PC-9 (cell line): Measurements from ENCODE around the gene THSD7B. TPM values are rescaled to one million over a fixed set of nuclear protein-coding genes. Genes with fewer than 3 reads are reported as not detected.

Experiments used
- BruUV-seq: library from RNA; stranded (reverse); fragments of 400-500 nt; replicated peaks from 2 replicates; lab custom pipeline; 2021; lab: Mats Ljungman, UMichigan
- CTCF ChIA-PET: fragments of 300-600 bp; sonication (Branson Sonifier 250); formaldehyde crosslinking; loops from one replicate; lab custom pipeline; 2022; ENCODE audit warnings: antibody characterized with exemption; lab: Charles Lee
- POLR2A ChIA-PET: fragments of 300-600 bp; sonication (Branson Sonifier 250); formaldehyde crosslinking; loops from one replicate; lab custom pipeline; 2022; ENCODE audit warnings: antibody characterized with exemption; ENCODE audit not compliant: unreplicated experiment; lab: Charles Lee
- DNase-seq, 2 experiments: peaks; one replicate each; pipeline versions ENCODE4 v3.0.0 to v3.0.0-alpha.2; 2015 to 2022; ENCODE audit warnings: mixed read lengths in 1 of 2
- H2AFZ ChIP-seq: fragments of 200-600 bp; sonication (generic); 2 replicates; pipeline ENCODE4 v1.8.1; 2017; ENCODE audit warnings: antibody characterized with exemption
- H3F3A ChIP-seq: fragments of 200-600 bp; sonication (generic); 2 replicates; pipeline ENCODE4 v1.8.1; 2017; ENCODE audit warnings: antibody characterized with exemption, mild to moderate bottlenecking, low read depth; ENCODE audit not compliant: insufficient read depth
- H3K27ac ChIP-seq: fragments of 200-600 bp; sonication (generic); 2 replicates; pipeline ENCODE4 v1.6.1; 2016; ENCODE audit warnings: mixed run types
- H3K27me3 ChIP-seq: fragments of 200-600 bp; sonication (generic); 2 replicates; pipeline ENCODE4 v1.6.1; 2016; ENCODE audit warnings: low read depth, mixed run types; ENCODE audit not compliant: insufficient read depth
- H3K36me3 ChIP-seq: fragments of 200-600 bp; sonication (generic); 2 replicates; pipeline ENCODE4 v1.6.1; 2016; ENCODE audit warnings: low read depth, mixed run types
- H3K4me1 ChIP-seq: fragments of 200-600 bp; sonication (generic); replicated peaks from 2 replicates; pipeline ENCODE4 v1.6.1; 2016; ENCODE audit warnings: mixed run types; ENCODE audit not compliant: insufficient read depth
- H3K4me2 ChIP-seq: fragments of 200-600 bp; sonication (generic); 2 replicates; pipeline ENCODE4 v1.6.1; 2017; ENCODE audit warnings: mixed run types
- H3K4me3 ChIP-seq: fragments of 200-600 bp; sonication (generic); 2 replicates; pipeline ENCODE4 v1.6.1; 2016; ENCODE audit warnings: mixed run types
- H3K79me2 ChIP-seq: fragments of 200-600 bp; sonication (generic); 2 replicates; pipeline ENCODE4 v1.6.1; 2017; ENCODE audit warnings: low read depth, mixed run types
- H3K9me2 ChIP-seq: fragments of 200-600 bp; sonication (generic); 2 replicates; pipeline ENCODE4 v1.8.1; 2017; ENCODE audit warnings: mild to moderate bottlenecking; ENCODE audit not compliant: insufficient read depth
- H3K9me3 ChIP-seq: fragments of 200-600 bp; sonication (generic); 2 replicates; pipeline ENCODE4 v1.8.1; 2016; ENCODE audit warnings: low read depth; ENCODE audit not compliant: insufficient read depth
- H4K20me1 ChIP-seq: fragments of 200-600 bp; sonication (generic); 2 replicates; pipeline ENCODE4 v1.8.1; 2017; ENCODE audit not compliant: insufficient read depth
- EZH2 ChIP-seq: fragments of 200-600 bp; sonication (generic); IDR thresholded peaks from 2 replicates; pipeline ENCODE4 v1.8.0; 2017; ENCODE audit warnings: antibody characterized with exemption, low read depth
- intact Hi-C: fragments of 100-400 bp; cut with micrococcal nuclease; formaldehyde crosslinking; loops from one replicate; pipeline ENCODE4 v1.10.0; 2022; ENCODE audit not compliant: unreplicated experiment
- total RNA-seq: library from RNA; stranded (reverse); gene quantifications from 2 replicates; pipeline ENCODE4 v1.2.3, GENCODE V29; 2021
- TF ChIP-seq, protein P1 (sequence below): fragments of 200-600 bp; sonication (generic); conservative IDR thresholded peaks from 2 replicates; pipeline ENCODE4 v1.6.1; 2017; ENCODE audit warnings: mixed run types, antibody characterized with exemption, mild to moderate bottlenecking, moderate library complexity

THSD7B gene
- total RNA-seq, 1 experiment from 2014 or later = not detected

GRCh38 chr2:137161250-137161649 is 395.9 kb downstream of the THSD7B start:
- H3F3A ChIP-seq = no peaks in the 10 kb centered on the region
- H3K4me3 ChIP-seq = no peak overlapping the region
- no peaks in the 10 kb centered on the region for H3K79me2 ChIP-seq
- TF ChIP-seq, protein P1, sequence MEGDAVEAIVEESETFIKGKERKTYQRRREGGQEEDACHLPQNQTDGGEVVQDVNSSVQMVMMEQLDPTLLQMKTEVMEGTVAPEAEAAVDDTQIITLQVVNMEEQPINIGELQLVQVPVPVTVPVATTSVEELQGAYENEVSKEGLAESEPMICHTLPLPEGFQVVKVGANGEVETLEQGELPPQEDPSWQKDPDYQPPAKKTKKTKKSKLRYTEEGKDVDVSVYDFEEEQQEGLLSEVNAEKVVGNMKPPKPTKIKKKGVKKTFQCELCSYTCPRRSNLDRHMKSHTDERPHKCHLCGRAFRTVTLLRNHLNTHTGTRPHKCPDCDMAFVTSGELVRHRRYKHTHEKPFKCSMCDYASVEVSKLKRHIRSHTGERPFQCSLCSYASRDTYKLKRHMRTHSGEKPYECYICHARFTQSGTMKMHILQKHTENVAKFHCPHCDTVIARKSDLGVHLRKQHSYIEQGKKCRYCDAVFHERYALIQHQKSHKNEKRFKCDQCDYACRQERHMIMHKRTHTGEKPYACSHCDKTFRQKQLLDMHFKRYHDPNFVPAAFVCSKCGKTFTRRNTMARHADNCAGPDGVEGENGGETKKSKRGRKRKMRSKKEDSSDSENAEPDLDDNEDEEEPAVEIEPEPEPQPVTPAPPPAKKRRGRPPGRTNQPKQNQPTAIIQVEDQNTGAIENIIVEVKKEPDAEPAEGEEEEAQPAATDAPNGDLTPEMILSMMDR = no peak
- no peak for TF ChIP-seq EZH2
- no peaks in the 10 kb centered on the region for H3K36me3 ChIP-seq
- no peak overlapping the region for H2AFZ ChIP-seq
- no peaks in the 10 kb centered on the region for H3K4me1 ChIP-seq
- DNase-seq = no peak
- H3K9me2 ChIP-seq = no peaks in the 10 kb centered on the region
- intact Hi-C loops = no loop called here
- H3K4me2 ChIP-seq = no peak overlapping the region
- no peak overlapping the region for H3K27ac ChIP-seq
- POLR2A ChIA-PET = no interaction called here
- no peaks in the 10 kb centered on the region for H3K9me3 ChIP-seq
- no TSS peak for BruUV-seq
- H3K27me3 ChIP-seq = no peaks in the 10 kb centered on the region
- no peaks in the 10 kb centered on the region for H4K20me1 ChIP-seq
- CTCF ChIA-PET = no interaction called here

- H3K27me3 ChIP-seq = no peaks in the 10 kb centered on the region; the same call in 1 of the 2 replicates
- H3K36me3 ChIP-seq = no peaks in the 10 kb centered on the region
- no peak overlapping the region for H3K27ac ChIP-seq
- intact Hi-C loops = no loop called here
- H2AFZ ChIP-seq = no peak overlapping the region
- no peak overlapping the region for H3K4me2 ChIP-seq
- H3K9me2 ChIP-seq = no peaks in the 10 kb centered on the region
- H3F3A ChIP-seq = no peaks in the 10 kb centered on the region
- ChIA-PET CTCF (no interaction called here), POLR2A (no interaction called here)
- no peaks in the 10 kb centered on the region for H3K79me2 ChIP-seq
- no TSS peak for BruUV-seq
- H3K9me3 ChIP-seq = no peaks in the 10 kb centered on the region
- no peaks in the 10 kb centered on the region for H4K20me1 ChIP-seq
- no peak for TF ChIP-seq EZH2
- TF ChIP-seq, protein P1 = no peak
- no peaks in the 10 kb centered on the region for H3K4me1 ChIP-seq
- no peak for DNase-seq
- H3K4me3 ChIP-seq = no peak overlapping the region
Measured at GRCh38 chr2:137165968-137166367, 400.6 kb downstream of the THSD7B start.

GRCh38 chr2:137167651-137168050 is 402.3 kb downstream of the THSD7B start:
- intact Hi-C loops = no loop called here
- Histone ChIP-seq H3K36me3 (no peaks in the 10 kb centered on the region), H3K4me3 (peak overlapping the region; percentile 15; the same call in 1 of the 2 replicates), H4K20me1 (no peaks in the 10 kb centered on the region), H3F3A (no peaks in the 10 kb centered on the region), H3K4me2 (peak overlapping the region; percentile 41; the same call in 1 of the 2 replicates), H3K9me2 (no peaks in the 10 kb centered on the region), H2AFZ (no peak overlapping the region), H3K27ac (no peak overlapping the region), H3K4me1 (no peaks in the 10 kb centered on the region), H3K27me3 (no peaks in the 10 kb centered on the region; the same call in 1 of the 2 replicates), H3K9me3 (no peaks in the 10 kb centered on the region), H3K79me2 (no peaks in the 10 kb centered on the region)
- no TSS peak for BruUV-seq
- POLR2A ChIA-PET = no interaction called here
- DNase-seq = no peak
- CTCF ChIA-PET = no interaction called here
- TF ChIP-seq, protein P1 = no peak
- no peak for TF ChIP-seq EZH2
